Measurements from ENCODE around the gene PTPRE. TPM values are rescaled to one million over a fixed set of nuclear protein-coding genes. Genes with fewer than 3 reads are reported as not detected.

The PTPRE gene
- total RNA-seq, 1 donor from 2014 or later: 2.4 TPM

DNA sequence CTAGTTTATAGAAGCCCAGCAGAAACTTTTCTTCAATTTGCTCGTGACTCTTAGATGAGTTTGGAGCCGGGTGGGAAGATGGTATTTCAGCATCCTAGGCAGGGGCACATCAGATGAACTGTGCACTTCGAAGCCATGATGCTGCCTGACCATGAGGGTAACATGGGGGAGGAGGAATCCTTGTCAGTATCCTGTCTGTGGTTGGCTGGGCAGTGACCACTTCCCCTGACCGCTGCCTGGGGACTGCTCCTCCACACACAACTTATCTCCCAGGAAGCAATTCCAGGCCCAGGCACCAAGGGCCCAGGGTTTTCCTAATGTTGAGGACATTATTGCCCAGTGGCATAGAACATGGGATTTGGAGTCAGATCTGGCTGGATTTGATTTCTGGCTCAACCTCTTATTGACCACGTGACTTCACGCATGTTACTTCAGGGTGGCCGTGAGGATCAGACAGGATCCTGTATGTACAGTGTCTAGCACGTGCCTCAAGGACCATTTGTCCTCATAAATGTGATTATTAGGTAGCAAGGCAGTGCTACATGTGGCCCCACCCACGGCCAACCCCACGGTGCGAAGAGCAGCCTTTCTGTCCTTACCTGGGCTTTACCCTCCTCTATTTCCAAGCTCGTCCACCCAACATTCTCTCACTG is 65.2 kb downstream of the PTPRE start:
- Mint-ChIP-seq H3K36me3 (ENCODE audit: insufficient read depth) (no peaks in the 10 kb centered on the region), H3K4me1 (ENCODE audit: low read depth) (peaks cover 13% of the 10 kb centered on the region), H3K9me3 (ENCODE audit: low read depth) (no peaks in the 10 kb centered on the region), H3K27ac (no peak overlapping the region), H3K4me3 (ENCODE audit: low read depth) (no peak overlapping the region), H3K27me3 (peaks cover 16% of the 10 kb centered on the region)
- TF ChIP-seq, protein P1, sequence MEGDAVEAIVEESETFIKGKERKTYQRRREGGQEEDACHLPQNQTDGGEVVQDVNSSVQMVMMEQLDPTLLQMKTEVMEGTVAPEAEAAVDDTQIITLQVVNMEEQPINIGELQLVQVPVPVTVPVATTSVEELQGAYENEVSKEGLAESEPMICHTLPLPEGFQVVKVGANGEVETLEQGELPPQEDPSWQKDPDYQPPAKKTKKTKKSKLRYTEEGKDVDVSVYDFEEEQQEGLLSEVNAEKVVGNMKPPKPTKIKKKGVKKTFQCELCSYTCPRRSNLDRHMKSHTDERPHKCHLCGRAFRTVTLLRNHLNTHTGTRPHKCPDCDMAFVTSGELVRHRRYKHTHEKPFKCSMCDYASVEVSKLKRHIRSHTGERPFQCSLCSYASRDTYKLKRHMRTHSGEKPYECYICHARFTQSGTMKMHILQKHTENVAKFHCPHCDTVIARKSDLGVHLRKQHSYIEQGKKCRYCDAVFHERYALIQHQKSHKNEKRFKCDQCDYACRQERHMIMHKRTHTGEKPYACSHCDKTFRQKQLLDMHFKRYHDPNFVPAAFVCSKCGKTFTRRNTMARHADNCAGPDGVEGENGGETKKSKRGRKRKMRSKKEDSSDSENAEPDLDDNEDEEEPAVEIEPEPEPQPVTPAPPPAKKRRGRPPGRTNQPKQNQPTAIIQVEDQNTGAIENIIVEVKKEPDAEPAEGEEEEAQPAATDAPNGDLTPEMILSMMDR (IDR thresholded peaks at IDR 0.05; ENCODE audit: unreplicated experiment): no peak
- no peak for DNase-seq (ENCODE audit: low spot score, unreplicated experiment)

DNA sequence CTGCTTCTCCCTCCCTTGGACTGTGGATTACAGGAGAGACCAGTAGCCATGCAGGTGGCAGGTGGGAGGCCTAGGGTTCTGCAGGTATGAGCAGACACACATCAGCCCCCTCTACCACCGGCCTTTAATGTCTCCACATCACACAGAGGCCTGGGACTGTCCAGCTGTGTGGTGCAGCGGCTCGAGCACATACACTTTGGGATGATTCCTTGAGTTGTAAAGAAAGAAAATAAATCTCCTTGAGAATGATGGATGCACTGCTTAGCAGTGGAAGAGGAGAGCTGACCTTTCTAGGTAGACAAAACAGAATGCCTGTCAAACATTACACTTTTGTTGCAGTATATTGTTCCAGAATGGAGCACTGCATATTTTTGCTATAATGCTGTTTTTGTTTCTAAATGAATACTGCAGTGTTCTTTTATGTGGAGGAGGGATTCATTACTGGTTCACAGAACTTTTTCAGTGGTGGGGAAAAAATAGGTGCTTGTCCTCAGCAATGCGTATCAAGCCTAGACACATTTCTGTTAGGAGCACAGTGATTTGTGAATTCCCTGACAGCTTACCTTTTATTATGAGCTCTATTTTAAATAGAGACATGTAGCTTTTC is 66.0 kb downstream of the PTPRE start:
- H3K9me3 Mint-ChIP-seq (ENCODE audit: low read depth): no peaks in the 10 kb centered on the region
- no peak for DNase-seq (ENCODE audit: low spot score, unreplicated experiment)
- H3K36me3 Mint-ChIP-seq (ENCODE audit: insufficient read depth): no peaks in the 10 kb centered on the region
- H3K4me1 Mint-ChIP-seq (ENCODE audit: low read depth): peaks cover 15% of the 10 kb centered on the region
- peaks cover 16% of the 10 kb centered on the region for H3K27me3 Mint-ChIP-seq
- TF ChIP-seq, protein P1 (IDR thresholded peaks at IDR 0.05; ENCODE audit: unreplicated experiment): no peak
- no peak overlapping the region for H3K27ac Mint-ChIP-seq
- no peak overlapping the region for H3K4me3 Mint-ChIP-seq (ENCODE audit: low read depth)

DNA sequence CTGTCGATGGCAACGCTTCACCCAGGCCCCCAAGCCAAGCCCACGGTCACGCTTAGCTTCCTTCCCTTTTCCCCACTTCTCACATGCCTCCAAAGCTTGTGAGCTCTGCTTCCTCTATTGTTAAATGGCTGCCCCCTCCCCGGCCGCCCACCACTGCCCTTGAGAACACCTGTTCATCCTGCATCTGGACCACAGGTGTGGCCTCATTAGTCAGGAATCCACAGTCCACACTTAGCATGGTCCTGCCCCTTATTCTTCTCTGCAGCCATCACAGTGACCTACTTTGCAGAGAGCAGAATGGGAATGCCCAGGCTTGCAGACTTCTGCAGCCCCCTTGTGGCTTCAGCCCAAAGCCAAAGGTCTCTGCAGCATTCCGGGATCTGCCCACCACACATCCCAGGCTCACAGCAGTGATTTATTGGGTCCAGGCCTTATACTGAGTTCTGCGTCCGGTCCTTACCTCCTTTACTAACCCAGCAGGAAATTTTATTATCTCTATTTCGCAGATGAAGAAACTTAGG is 66.9 kb downstream of the PTPRE start:
- DNase-seq (ENCODE audit: low spot score, unreplicated experiment): no peak
- H3K9me3 Mint-ChIP-seq (ENCODE audit: low read depth): no peaks in the 10 kb centered on the region
- no peaks in the 10 kb centered on the region for H3K36me3 Mint-ChIP-seq (ENCODE audit: insufficient read depth)
- peaks cover 16% of the 10 kb centered on the region for H3K27me3 Mint-ChIP-seq
- H3K4me3 Mint-ChIP-seq (ENCODE audit: low read depth): no peak overlapping the region
- peaks cover 6% of the 10 kb centered on the region for H3K4me1 Mint-ChIP-seq (ENCODE audit: low read depth)
- TF ChIP-seq, protein P1 (IDR thresholded peaks at IDR 0.05; ENCODE audit: unreplicated experiment): no peak
- no peak overlapping the region for H3K27ac Mint-ChIP-seq

DNA sequence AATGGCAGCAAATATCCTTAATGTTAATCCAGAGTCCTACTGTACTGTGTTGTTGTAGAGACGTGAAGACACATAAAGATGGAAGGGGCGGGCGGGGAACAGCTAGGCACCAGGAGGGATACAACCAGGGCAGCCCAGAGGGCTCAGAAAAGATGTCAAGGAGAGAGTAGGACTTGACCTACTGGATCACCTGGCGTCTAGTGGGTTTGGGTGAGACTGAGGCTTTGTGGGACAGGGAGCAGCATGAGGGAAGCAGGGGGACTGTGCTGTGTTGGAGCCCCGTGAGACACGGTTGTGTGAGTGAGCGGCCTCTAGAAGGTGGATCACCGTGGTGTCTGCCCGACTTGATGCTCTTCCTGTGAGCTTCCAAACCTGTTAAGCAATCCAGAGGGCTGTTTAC is 68.0 kb downstream of the PTPRE start:
- Mint-ChIP-seq H3K4me3 (ENCODE audit: low read depth) (no peak overlapping the region), H3K36me3 (ENCODE audit: insufficient read depth) (no peaks in the 10 kb centered on the region), H3K9me3 (ENCODE audit: low read depth) (peaks cover 2% of the 10 kb centered on the region), H3K4me1 (ENCODE audit: low read depth) (peaks cover 3% of the 10 kb centered on the region), H3K27ac (no peak overlapping the region), H3K27me3 (peaks cover 16% of the 10 kb centered on the region)
- TF ChIP-seq, protein P1 (IDR thresholded peaks at IDR 0.05; ENCODE audit: unreplicated experiment): no peak
- DNase-seq (ENCODE audit: low spot score, unreplicated experiment): no peak

DNA sequence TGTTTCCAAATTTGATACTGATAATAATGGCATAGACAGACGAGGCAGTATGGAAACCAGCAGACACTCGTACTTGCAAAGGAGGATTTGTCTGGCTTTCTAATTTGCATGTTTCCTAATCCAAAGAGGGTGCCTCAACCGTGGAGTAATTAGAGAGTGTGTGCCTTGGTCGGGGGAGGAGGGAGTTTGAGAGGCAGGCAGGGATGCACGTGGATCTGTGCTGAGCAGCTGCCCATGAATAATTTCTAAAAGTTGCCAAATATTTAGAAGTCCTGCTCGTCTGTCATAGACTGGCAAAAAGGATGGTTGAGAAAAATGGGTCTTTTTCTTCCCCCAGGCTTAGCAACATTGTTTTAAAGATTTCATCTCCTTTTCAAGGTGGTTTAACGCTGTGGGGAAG is 69.4 kb downstream of the PTPRE start:
- TF ChIP-seq, protein P1 (IDR thresholded peaks at IDR 0.05; ENCODE audit: unreplicated experiment): no peak
- Mint-ChIP-seq H3K27me3 (peaks cover 12% of the 10 kb centered on the region), H3K4me3 (ENCODE audit: low read depth) (no peak overlapping the region), H3K9me3 (ENCODE audit: low read depth) (peaks cover 7% of the 10 kb centered on the region), H3K36me3 (ENCODE audit: insufficient read depth) (peaks cover 1% of the 10 kb centered on the region), H3K4me1 (ENCODE audit: low read depth) (peaks cover 3% of the 10 kb centered on the region), H3K27ac (no peak overlapping the region)
- DNase-seq (ENCODE audit: low spot score, unreplicated experiment): no peak

Data from progenitor cell of endocrine pancreas (in vitro differentiated cells).